Tibial nerve (tissue), 4 donors: Measurements from ENCODE around the gene PODXL. TPM values are rescaled to one million over a fixed set of nuclear protein-coding genes. Genes with fewer than 3 reads are reported as not detected.

Experiments
- DNase-seq, 2 donors: peaks; one replicate each; pipeline ENCODE4 v3.0.0-alpha.2; 2019; ENCODE audit warnings: low spot score in 2 of 2
- H3K27ac ChIP-seq, 4 donors: fragments of 200-600 bp; sonication (generic) in 3 of 4; one replicate each; pipeline ENCODE4 v1.5.1; 2017 to 2019; ENCODE audit warnings: mild to moderate bottlenecking in 1 of 4
- H3K27me3 ChIP-seq, 2 donors: fragments of 200-600 bp; sonication (generic) in 1 of 2; one replicate each; pipeline versions ENCODE4 v1.5.1 to v1.6.0; 2017 to 2019
- H3K36me3 ChIP-seq, 3 donors: fragments of 200-600 bp; sonication (generic); one replicate each; pipeline ENCODE4 v1.5.1; 2018 to 2019
- H3K4me1 ChIP-seq, 4 donors: fragments of 200-600 bp; sonication (generic) in 3 of 4; one replicate each; pipeline ENCODE4 v1.5.1; 2017 to 2019
- H3K4me3 ChIP-seq, 4 donors: fragments of 200-600 bp; sonication (generic) in 3 of 4; one replicate each; pipeline ENCODE4 v1.5.1; 2017 to 2019; ENCODE audit warnings: mild to moderate bottlenecking in 1 of 4, moderate library complexity in 1 of 4
- H3K9me3 ChIP-seq, 4 donors: fragments of 200-600 bp; sonication (generic) in 3 of 4; one replicate each; pipeline ENCODE4 v1.5.1; 2017 to 2019
- CTCF ChIP-seq, 5 experiments: fragments of 200-600 bp in 3 of 5; fragments of 450-650 bp in 2 of 5; sonication (generic) in 3 of 5; IDR thresholded peaks; one replicate each; pipeline ENCODE4 v1.5.1; 2016 to 2019; ENCODE audit warnings: antibody characterized with exemption in 5 of 5, mild to moderate bottlenecking in 3 of 5, moderate library complexity in 2 of 5
- EP300 ChIP-seq, 2 donors: sonication (generic); formaldehyde crosslinking; IDR thresholded peaks; one replicate each; pipeline ENCODE4 v1.6.1; 2017; ENCODE audit warnings: antibody characterized with exemption in 2 of 2, mild to moderate bottlenecking in 1 of 2
- POLR2A ChIP-seq, 2 donors: fragments of 450-650 bp; IDR thresholded peaks; one replicate each; pipeline ENCODE4 v1.6.1; 2017; ENCODE audit warnings: antibody characterized with exemption in 2 of 2, mild to moderate bottlenecking in 2 of 2, moderate library complexity in 2 of 2
- WGBS, 2 donors: methylation state at CpG; one replicate each; pipeline ENCODE4 v1.1.5; 2018; 5-methylcytosine and 5-hydroxymethylcytosine counted together
- total RNA-seq, 4 donors: library from RNA; depleted of rRNA; stranded (reverse); fragments of >200 nt; gene quantifications; one replicate each; pipeline ENCODE4 v1.1.0, GENCODE V29; 2016

Gene PODXL
- total RNA-seq, 4 donors from 2014 or later: 12.1 to 40.8 (median 34.3) TPM

DNA sequence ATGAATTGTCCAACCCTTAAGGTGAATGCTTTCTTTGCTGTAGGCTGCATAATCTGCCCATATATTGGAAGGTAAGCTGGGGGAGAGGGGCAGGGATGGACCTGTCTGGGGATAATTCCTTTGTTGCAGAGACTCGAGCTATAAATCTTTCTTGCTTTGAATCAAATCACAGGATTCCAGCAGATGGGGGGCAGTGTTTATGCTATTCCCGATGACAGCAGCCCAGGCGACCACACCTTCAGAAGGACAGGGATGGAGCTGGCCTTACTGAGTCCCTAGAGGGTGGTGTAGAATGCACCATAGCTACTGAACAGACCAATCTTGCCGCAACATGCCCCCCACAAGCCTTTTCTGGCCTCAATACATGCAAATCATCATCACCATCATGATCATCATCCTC is 2.5 kb downstream of the PODXL start:
- H3K27ac ChIP-seq: no peak overlapping the region
- DNase-seq: no peak
- H3K9me3 ChIP-seq: no peaks in the 10 kb centered on the region
- H3K4me1 ChIP-seq: peaks cover 0 to 40% (median 24%) of the 10 kb centered on the region in 4 donors
- H3K36me3 ChIP-seq: no peaks in the 10 kb centered on the region
- no peaks in the 10 kb centered on the region for H3K27me3 ChIP-seq
- no peak for TF ChIP-seq POLR2A (IDR thresholded peaks at IDR 0.05)
- TF ChIP-seq EP300 (IDR thresholded peaks at IDR 0.05): no peak
- no peak for TF ChIP-seq CTCF (IDR thresholded peaks at IDR 0.05)
- 62 to 70% methylated on average over 4 of the region's 4 CpGs for WGBS, 2 donors
- H3K4me3 ChIP-seq: peak overlapping the region in 1 of 4 donors; percentile 71

- TF ChIP-seq POLR2A (IDR thresholded peaks at IDR 0.05): no peak
- Histone ChIP-seq H3K36me3 (no peaks in the 10 kb centered on the region), H3K4me3 (no peak overlapping the region), H3K27me3 (no peaks in the 10 kb centered on the region), H3K27ac (peak overlapping the region in 1 of 4 donors; percentile 13), H3K9me3 (no peaks in the 10 kb centered on the region), H3K4me1 (peaks cover 0 to 26% (median 13%) of the 10 kb centered on the region in 4 donors)
- WGBS, 2 donors: 93 to 96% methylated on average over 4 to 6 of the region's 6 CpGs
- no peak for DNase-seq
Measured at GRCh38 chr7:131552053-131552452, 4.4 kb downstream of the PODXL start.

DNA sequence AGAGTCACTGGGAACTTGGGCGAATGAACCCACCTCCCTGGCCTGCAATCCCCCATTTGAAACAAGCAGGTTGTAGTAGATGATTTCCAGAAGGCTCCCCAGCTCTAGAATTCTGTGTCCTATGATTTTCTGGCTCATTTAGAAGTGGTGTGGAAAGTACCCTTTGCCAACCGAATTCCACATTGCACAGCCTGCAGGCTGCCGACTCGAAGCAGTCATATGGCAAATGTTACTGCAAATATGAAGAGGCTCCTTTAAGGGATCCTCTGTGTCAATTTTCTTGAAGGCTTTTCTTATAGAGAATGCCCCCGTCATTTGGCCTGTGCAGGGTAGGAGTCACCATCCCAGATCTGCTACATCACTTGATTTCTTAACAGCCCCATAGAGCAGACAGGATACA is 5.6 kb downstream of the PODXL start:
- Histone ChIP-seq H3K4me1 (peaks cover 0 to 23% (median 6%) of the 10 kb centered on the region in 4 donors), H3K27me3 (no peaks in the 10 kb centered on the region), H3K36me3 (no peaks in the 10 kb centered on the region), H3K9me3 (no peaks in the 10 kb centered on the region), H3K4me3 (no peak overlapping the region), H3K27ac (no peak overlapping the region)
- TF ChIP-seq CTCF (IDR thresholded peaks at IDR 0.05) (no peak), POLR2A (IDR thresholded peaks at IDR 0.05) (no peak), EP300 (IDR thresholded peaks at IDR 0.05) (no peak)
- no peak for DNase-seq
- WGBS, 2 donors: 61 to 64% methylated on average over 5 of the region's 5 CpGs

GRCh38 chr7:131548371-131548770 is 8.1 kb downstream of the PODXL start:
- no peak overlapping the region for H3K4me3 ChIP-seq
- DNase-seq: no peak
- no peaks in the 10 kb centered on the region for H3K9me3 ChIP-seq
- no peak overlapping the region for H3K27ac ChIP-seq
- WGBS, 2 donors: 83 to 91% methylated on average over 2 of the region's 2 CpGs
- peaks cover 0 to 30% (median 0%) of the 10 kb centered on the region in 4 donors for H3K4me1 ChIP-seq
- TF ChIP-seq CTCF (IDR thresholded peaks at IDR 0.05) (no peak), EP300 (IDR thresholded peaks at IDR 0.05) (no peak), POLR2A (IDR thresholded peaks at IDR 0.05) (no peak)
- no peaks in the 10 kb centered on the region for H3K36me3 ChIP-seq
- no peaks in the 10 kb centered on the region for H3K27me3 ChIP-seq

GRCh38 chr7:131547589-131547988 is 8.8 kb downstream of the PODXL start:
- no peaks in the 10 kb centered on the region for H3K36me3 ChIP-seq
- no peak overlapping the region for H3K27ac ChIP-seq
- no peak overlapping the region for H3K4me3 ChIP-seq
- no peak for TF ChIP-seq POLR2A (IDR thresholded peaks at IDR 0.05)
- TF ChIP-seq EP300 (IDR thresholded peaks at IDR 0.05): no peak
- no peak for DNase-seq
- H3K4me1 ChIP-seq: peaks cover 0 to 31% (median 0%) of the 10 kb centered on the region in 4 donors
- WGBS, 2 donors: 87 to 90% methylated on average over 8 of the region's 8 CpGs
- H3K9me3 ChIP-seq: no peaks in the 10 kb centered on the region
- no peaks in the 10 kb centered on the region for H3K27me3 ChIP-seq

DNA sequence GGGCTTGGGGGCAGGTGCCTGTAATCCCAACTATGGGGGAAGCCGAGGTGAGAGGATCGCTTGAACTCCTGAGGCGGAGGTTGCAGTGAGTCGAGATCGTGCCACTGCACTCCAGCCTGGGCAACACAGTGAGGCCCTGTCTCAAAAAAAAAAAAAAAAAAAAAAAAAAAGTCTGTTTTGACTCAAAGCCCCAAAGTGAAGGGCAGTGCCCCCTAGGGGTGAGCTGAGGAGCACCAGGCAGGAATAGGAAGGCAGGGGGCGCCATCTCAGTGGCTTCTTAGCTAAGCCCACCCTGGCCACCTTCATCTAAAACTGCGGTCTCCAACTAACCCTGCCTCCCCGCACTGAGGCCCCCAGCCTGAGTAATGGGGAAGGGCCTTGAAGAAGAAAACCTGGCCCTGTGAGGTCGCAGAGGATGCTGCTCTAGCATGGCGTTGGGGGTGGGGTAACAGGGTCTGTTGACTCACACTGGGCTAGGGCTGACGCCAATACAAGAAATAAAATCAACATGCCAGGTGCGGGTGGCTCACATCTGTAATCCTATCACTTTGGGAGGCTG is 9.8 kb downstream of the PODXL start:
- no peak for DNase-seq
- no peak for TF ChIP-seq POLR2A (IDR thresholded peaks at IDR 0.05)
- TF ChIP-seq CTCF (IDR thresholded peaks at IDR 0.05): peak; percentile 16 to 44 (median 43)
- Histone ChIP-seq H3K4me1 (peaks cover 0 to 33% (median 0%) of the 10 kb centered on the region in 4 donors), H3K27ac (no peak overlapping the region), H3K27me3 (no peaks in the 10 kb centered on the region), H3K36me3 (no peaks in the 10 kb centered on the region), H3K4me3 (no peak overlapping the region), H3K9me3 (no peaks in the 10 kb centered on the region)
- WGBS, 2 donors: 82 to 83% methylated on average over 12 of the region's 12 CpGs
